ENCODE data around the gene GCK. TPM values are rescaled to one million over a fixed set of nuclear protein-coding genes. Genes with fewer than 3 reads are reported as not detected.

GCK gene
- total RNA-seq, 4 donors from 2014 or later, result 0.16 to 0.96 TPM; not detected in 2

GRCh38 chr7:44184873-44185446 is 4.3 kb downstream of the GCK start:
- TF ChIP-seq POLR2AphosphoS5 (IDR thresholded peaks at IDR 0.05), result no peak
- TF ChIP-seq CTCF (IDR thresholded peaks at IDR 0.05), result no peak
- no peak for TF ChIP-seq EP300 (IDR thresholded peaks at IDR 0.05; ENCODE audit: low read depth)
- TF ChIP-seq POLR2A (IDR thresholded peaks at IDR 0.05), result no peak
- Histone ChIP-seq H3K27me3 (peaks cover 6% of the 10 kb centered on the region), H3K4me3 (no peak overlapping the region), H3K9me3 (peaks cover 0 to 3% of the 10 kb centered on the region in 2 donors), H3K4me1 (no peaks in the 10 kb centered on the region), H3K36me3 (no peaks in the 10 kb centered on the region), H3K27ac (no peak overlapping the region)
- in situ Hi-C loops (cut with MboI; ENCODE audit: low pct_ligation_motif_present in 1 of 4, low pct_unique_long_range_greater_than_20kb in 1 of 4, low sequenced_read_pairs in 3 of 4), result no loop called here
- DNase-seq, result no peak
- intact Hi-C loops (cut with DNase I; ENCODE audit: low total_unique reads), result no loop called here
- 73 to 77% methylated on average over 2 of the region's 2 CpGs for WGBS, 2 donors (ENCODE audit: low coverage in 1 of 2)

GRCh38 chr7:44184206-44184872 is 4.9 kb downstream of the GCK start:
- peaks cover 6% of the 10 kb centered on the region for H3K27me3 ChIP-seq
- peaks cover 0 to 3% of the 10 kb centered on the region in 2 donors for H3K9me3 ChIP-seq
- intact Hi-C loops (cut with DNase I; ENCODE audit: low total_unique reads) (no loop called here), in situ Hi-C loops (cut with MboI; ENCODE audit: low pct_ligation_motif_present in 1 of 4, low pct_unique_long_range_greater_than_20kb in 1 of 4, low sequenced_read_pairs in 3 of 4) (no loop called here)
- H3K4me1 ChIP-seq, result no peaks in the 10 kb centered on the region
- H3K27ac ChIP-seq, result no peak overlapping the region
- no peak for DNase-seq
- TF ChIP-seq EP300 (IDR thresholded peaks at IDR 0.05; ENCODE audit: low read depth) (no peak), POLR2AphosphoS5 (IDR thresholded peaks at IDR 0.05) (no peak), POLR2A (IDR thresholded peaks at IDR 0.05) (no peak), CTCF (IDR thresholded peaks at IDR 0.05) (no peak)
- H3K4me3 ChIP-seq, result no peak overlapping the region
- no peaks in the 10 kb centered on the region for H3K36me3 ChIP-seq
- 70% methylated on average over 9 to 15 of the region's 16 CpGs for WGBS, 2 donors (ENCODE audit: low coverage in 1 of 2)

GRCh38 chr7:44183386-44183785 is 5.9 kb downstream of the GCK start:
- DNase-seq, result no peak
- H3K9me3 ChIP-seq, result peaks cover 0 to 3% of the 10 kb centered on the region in 2 donors
- no peaks in the 10 kb centered on the region for H3K36me3 ChIP-seq
- H3K27ac ChIP-seq, result no peak overlapping the region
- intact Hi-C loops (cut with DNase I; ENCODE audit: low total_unique reads), result no loop called here
- no peaks in the 10 kb centered on the region for H3K4me1 ChIP-seq
- peaks cover 6% of the 10 kb centered on the region for H3K27me3 ChIP-seq
- no peak for TF ChIP-seq POLR2A (IDR thresholded peaks at IDR 0.05)
- no peak for TF ChIP-seq CTCF (IDR thresholded peaks at IDR 0.05)
- no peak for TF ChIP-seq POLR2AphosphoS5 (IDR thresholded peaks at IDR 0.05)
- TF ChIP-seq EP300 (IDR thresholded peaks at IDR 0.05; ENCODE audit: low read depth), result no peak
- in situ Hi-C loops (cut with MboI; ENCODE audit: low pct_ligation_motif_present in 1 of 4, low pct_unique_long_range_greater_than_20kb in 1 of 4, low sequenced_read_pairs in 3 of 4), result no loop called here
- 53% methylated on average over 2 of the region's 2 CpGs; no CpG with 5 or more reads in 1 of the 2 donors for WGBS, 2 donors (ENCODE audit: low coverage in 1 of 2)
- no peak overlapping the region for H3K4me3 ChIP-seq

GRCh38 chr7:44182827-44183226 is 6.4 kb downstream of the GCK start:
- Histone ChIP-seq H3K27me3 (peaks cover 6% of the 10 kb centered on the region), H3K4me3 (no peak overlapping the region), H3K9me3 (peaks cover 0 to 3% of the 10 kb centered on the region in 2 donors), H3K36me3 (no peaks in the 10 kb centered on the region), H3K4me1 (no peaks in the 10 kb centered on the region), H3K27ac (no peak overlapping the region)
- DNase-seq, result no peak
- intact Hi-C loops (cut with DNase I; ENCODE audit: low total_unique reads), result no loop called here
- no peak for TF ChIP-seq POLR2AphosphoS5 (IDR thresholded peaks at IDR 0.05)
- no peak for TF ChIP-seq POLR2A (IDR thresholded peaks at IDR 0.05)
- no peak for TF ChIP-seq EP300 (IDR thresholded peaks at IDR 0.05; ENCODE audit: low read depth)
- TF ChIP-seq CTCF (IDR thresholded peaks at IDR 0.05), result no peak
- 40 to 89% methylated on average over 1 to 5 of the region's 5 CpGs for WGBS, 2 donors (ENCODE audit: low coverage in 1 of 2)
- in situ Hi-C loops (cut with MboI; ENCODE audit: low pct_ligation_motif_present in 1 of 4, low pct_unique_long_range_greater_than_20kb in 1 of 4, low sequenced_read_pairs in 3 of 4), result no loop called here
